AG08395 (cell line): ENCODE data around the gene ANKRD34A.

Experiments used
- DNase-seq: peaks from one replicate; pipeline ENCODE4 v3.0.0; 2012; ENCODE audit warnings: mixed read lengths, low spot score

ANKRD34A gene

DNA sequence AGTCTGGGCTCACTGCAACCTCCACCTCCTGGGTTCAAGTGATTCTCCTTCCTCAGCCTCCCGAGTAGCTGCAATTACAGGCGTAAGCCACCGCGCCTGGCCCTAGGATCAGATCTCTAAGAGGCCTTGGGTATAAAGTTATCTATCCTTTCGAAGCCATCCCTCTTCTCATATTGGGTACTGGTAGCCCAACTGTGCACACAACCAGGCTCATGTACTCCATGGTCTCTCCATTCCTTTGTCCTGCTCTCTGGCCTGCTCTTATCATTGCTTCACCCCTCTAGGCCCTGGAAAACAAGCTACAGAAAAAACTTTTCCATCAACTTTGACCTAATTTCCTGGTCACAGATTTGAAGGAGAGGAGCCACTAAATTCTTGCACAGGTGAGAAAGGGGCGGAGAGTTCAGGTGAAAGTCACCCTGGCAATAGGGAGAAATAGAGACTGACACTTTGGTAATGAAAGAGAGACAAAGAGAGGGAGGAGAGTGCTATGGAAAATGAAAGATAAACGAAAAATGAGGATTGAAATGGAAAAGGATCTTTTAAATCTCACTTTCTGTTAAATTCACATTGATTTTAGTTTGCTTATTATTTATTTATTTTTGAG lies 26.0 kb upstream of the ANKRD34A start:
- DNase-seq = no peak

DNA sequence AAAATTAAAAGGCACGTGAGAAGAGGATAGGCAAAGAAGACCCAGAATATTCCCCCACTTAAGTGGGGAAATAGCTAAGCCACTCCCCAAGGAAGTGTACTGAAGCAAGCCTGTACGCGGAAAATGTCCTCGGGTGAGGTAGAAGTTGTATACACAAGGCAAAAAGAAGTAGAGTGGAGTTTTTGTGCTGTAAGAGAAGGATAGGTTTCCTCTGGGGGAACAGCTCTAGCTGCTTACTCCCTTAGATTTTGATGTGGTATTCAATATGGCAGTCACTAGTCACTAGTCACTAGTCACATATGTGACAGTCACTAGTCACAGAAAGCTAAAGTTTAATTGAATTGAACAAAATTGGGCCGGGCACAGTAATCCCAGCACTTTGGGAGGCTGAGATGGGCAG lies 24.4 kb upstream of the ANKRD34A start:
- DNase-seq = no peak

DNA sequence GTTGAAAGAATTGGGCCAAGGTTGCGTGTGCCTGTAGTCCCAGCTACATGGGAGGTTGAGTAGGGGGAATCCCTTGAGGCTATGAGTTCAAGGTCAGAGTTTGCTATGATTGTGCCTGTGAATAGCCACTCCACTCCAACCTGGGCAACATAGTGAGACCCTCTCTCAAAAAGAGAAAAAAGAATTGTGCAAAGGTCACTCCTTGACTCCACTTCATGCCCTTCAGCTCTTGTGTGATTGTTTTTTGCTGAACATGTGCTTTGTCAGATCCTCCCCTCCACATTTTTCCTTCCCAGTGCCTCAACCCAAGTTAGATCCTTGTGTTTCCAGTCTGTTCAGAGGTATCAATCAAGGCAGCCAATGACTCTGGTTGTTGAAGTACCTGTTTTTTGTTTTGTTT lies 23.6 kb upstream of the ANKRD34A start:
- DNase-seq = no peak

DNA sequence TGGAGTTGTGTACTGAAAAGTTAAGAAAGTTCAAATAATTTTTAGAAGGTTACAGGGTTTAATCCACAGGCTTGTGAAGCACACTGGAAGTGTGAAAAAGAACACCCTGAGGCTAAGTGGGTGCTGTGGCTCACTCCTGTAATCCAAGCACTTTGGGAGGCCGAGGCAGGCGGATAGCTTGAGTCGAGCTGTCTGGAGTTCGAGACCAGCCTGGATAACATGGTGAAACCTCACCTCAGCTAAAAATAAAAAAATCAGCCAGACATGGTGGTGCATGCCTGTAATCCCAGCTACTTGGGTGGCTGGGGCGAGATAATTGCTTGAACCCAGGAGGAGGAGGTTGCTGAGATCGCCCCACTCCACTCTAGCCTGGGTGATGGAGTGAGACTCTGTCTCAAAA lies 22.2 kb upstream of the ANKRD34A start:
- no peak for DNase-seq

DNA sequence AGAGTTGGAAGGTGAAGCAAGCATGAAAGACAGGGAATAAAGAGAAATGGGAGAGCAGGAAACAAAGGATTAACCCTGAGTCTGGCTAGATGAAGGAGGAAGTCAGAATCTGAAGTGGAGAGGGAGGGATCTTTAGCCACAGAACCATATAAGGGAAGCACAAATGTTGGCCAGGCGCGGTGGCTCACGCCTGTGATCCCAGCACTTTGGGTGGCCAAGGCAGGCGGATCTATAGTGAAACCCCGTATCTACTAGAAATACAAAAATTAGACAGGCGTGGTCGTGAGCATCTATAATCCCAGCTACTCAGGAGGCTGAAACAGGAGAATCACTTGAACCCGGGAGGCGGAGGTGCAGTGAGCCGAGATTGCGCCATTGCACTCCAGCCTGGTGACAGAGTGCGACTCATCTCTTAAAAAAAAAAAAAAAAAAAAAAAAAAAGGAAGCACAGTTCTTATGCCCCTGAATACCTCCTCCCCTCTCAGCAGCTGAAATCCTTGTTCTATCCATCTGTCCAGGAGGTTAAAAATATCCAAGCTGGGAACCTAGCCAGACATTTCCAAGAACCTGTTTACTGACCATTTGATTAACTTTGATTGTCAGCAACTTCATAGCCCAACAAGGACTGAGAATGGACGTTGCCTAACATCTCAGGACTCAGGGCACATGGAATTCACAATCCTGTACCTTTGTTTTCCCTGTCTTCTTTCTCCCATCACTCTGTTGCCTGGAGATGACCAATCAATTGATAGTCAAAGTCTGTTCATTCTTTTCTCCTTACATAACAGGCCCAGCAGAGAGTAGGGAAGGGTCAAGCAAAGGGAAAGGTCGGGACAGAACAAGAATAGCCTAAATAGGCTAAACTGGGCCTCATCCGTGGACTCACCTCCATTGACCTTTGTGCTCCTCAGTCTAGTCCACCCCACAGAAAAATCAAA lies 21.4 kb upstream of the ANKRD34A start:
- DNase-seq = peak; percentile 64

DNA sequence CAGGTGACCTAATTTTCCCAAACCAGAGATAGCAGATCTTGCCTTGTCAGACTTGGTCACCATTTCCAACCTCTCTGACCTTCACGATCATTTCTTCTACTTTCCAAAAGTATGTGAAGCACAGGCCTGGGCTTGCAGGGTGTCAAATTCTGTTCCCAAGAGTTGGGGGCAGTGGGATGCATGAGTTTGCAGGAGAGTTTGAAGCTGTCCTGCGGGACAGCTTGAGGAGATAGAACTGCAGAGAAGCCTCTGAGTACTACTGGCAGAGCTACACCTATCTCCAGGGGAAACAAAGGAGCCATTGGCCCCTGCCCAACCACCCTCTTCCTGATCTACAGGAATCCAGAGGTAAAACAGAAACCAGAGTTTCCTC lies 20.7 kb upstream of the ANKRD34A start:
- DNase-seq = no peak

DNA sequence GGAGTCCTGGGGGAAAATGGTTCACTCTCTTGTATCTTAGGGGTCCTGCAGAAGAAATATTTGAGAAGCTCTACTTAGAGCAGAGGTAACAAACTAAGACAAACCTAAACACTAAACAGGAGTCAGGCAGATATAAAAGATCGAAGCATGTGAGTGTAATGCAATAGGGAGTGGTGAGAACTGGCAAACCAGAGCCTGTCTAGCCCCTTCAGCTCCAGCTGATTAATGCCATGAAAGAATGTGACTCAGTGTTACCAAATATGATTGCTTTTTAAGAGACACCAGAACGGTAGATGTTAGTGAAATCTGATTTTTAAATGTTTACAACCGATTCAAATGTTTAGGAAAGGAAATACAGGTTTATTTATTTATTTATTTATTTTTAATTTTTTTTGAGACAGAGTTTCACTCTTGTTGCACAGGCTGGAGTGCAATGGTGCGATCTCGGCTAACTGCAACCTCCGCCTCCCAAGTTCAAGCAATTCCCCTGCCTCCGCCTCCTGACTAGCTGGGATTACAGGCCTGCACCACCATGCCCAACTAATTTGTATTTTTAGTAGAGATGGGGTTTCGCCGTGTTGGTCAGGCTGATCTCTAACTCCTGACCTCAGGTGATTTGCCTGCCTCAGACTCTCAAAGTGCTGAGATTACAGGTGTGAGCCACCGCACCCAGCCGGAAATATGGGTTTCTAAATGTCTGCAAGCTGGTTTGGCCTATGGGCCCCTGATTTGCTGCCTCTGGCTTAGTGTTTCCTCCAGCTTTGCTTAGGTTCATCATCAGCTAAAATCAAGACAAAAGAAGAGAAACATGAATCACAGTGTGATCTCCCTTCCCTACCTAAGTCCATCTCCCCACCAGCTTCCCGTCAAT lies 19.8 kb upstream of the ANKRD34A start:
- DNase-seq = no peak

DNA sequence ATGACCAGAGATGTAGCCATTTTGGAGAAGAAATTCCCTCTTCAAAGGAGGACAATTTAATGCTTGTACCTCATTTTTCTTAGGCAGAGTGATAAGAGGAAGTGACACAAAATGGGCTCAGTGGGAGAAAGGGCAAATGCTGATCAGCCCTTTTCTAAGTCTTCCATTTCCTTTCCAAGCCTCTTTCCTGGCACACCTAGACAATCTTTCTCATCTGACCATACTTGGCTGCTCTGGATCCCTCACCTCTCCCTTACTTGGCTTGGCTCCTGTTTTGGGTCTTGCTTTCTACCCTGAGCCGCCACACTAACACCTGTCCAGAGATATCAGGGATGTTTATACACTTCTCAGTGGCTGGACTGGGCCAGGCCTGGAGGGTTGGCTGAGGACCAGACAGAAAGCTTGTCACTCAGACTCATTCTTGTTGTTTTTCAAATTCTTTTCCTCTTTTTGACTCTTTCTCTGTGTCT lies 18.9 kb upstream of the ANKRD34A start:
- no peak for DNase-seq

DNA sequence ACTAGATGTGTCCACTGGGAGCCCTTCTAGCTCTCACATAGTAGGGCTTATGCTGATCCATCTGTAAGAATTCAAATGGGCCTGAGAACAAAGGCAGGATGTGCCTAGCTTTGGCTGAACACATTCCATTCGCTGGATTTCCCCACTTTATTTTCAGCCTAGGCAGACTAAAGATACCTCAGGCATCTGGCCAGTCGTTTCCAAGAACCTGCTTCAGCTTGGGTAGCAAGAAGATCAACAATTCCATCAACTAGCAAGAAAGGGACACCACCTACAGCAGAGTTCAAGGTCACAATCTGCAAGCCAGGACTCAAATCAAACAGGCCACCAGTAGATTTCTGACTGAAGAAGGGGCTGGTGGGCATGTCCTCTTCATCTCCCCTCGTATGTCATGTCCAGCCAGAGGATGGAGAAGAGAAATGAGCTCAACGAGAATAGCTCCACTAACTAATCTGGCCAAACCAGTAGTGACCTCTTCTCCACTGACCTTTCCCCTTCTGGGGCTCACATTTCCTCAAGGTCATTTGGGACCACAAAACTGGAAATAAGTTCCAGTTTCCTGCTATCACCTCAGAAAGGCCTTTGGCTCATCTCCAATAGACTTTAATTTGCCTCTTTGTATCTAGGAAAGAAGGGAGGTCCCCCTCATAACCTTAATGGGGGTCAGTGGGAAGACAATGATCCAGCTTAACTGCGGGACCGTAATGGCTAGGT lies 17.8 kb upstream of the ANKRD34A start:
- DNase-seq = no peak

DNA sequence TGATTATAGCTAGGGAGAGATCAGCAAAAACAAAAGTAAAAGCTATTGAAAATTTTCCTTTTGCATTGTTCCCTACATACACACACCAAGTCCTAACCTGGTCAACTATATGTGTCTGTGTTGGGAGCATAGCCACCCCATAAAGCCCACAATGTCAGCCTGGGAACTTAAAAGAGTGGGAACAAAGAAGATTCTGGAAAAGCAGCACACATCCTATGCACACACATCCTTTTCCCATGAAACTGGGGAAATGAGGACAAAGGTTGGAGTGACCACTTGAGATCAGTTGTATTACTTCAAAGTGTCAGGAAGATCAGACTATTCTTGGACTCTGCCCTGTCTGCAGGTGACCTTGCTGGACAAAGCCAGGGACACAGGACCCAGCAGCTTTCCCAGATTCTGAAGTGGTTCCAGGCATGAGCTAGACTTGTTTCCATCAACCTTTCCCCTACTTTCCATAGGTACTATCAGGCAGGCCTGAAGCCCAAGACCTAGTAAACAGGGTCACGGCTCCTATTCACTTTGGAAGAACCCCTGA lies 16.2 kb upstream of the ANKRD34A start:
- DNase-seq = no peak

DNA sequence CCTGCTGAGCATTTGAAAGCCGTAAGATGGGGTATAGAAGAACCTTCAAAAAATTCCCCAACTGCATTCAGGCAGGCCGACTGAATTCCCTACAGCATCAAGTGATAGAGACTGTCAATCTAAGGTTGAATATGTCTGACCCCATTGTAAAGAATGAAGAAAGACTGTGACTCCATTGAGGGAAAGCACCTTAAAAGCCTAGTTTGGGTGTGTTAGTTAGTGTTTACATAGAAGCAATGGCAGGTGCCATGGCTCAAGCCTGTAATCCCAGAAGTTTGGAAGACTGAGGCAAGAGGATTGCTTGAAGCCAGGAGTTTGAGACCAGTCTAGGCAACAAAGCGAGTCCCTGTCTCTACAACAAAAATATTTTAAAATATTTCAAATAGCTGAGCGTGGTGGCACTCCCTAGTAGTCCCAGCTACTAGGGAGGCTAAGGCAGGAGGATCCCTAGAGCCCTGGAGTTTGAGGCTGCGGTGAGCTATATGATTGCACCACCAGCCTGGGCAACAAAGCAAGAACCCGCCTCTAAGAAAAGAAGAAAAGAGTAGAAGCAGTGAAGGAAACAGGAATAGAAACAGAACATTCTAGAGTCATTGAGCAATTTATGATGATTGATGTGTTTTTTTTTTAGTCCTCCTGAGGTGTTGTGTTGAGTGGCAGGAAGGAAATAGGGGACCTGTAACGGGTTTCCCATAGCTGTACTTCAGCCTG lies 15.5 kb upstream of the ANKRD34A start:
- no peak for DNase-seq

DNA sequence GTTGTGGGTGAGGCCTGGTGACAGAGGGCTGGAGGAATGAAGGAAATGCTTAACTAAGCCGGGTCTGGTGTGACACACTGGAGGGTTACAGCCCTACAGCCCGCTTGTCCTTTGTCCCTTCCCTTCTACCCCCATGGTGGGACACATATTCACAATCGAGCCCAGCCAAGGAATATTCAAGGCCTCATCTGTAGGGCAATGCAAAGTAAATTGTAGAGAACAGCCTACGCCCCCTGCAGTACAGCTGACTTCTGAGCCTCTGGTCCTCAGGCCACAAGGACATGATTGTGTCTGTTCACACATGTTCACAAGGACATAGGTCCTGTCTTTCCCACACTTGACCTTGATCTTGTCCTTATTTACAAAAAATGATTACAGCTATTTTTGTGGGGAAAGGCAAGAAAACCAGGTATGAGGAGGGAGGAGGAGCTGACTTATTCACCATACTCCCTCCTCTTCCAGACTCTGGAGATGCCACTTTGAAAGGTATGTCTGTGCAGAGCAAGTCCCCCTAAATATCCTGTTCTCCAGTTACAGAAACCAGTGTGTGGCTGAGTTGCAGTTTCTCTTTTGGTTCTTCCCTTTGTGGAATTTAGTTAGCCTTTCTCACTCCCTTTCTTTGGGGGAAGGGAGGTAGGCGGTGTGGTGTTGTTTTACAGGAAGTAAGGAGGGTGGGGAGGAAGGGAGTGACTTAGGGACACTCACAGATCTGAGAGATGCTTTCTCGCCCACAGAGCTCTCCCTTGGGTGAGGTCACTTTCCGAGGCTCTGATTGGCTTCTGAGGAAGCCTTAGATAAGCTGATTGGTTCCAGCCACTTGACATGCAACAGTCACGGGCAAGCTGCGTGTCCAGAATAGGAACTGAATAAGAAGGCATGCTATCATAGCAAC lies 14.7 kb upstream of the ANKRD34A start:
- peak; percentile 97 for DNase-seq

DNA sequence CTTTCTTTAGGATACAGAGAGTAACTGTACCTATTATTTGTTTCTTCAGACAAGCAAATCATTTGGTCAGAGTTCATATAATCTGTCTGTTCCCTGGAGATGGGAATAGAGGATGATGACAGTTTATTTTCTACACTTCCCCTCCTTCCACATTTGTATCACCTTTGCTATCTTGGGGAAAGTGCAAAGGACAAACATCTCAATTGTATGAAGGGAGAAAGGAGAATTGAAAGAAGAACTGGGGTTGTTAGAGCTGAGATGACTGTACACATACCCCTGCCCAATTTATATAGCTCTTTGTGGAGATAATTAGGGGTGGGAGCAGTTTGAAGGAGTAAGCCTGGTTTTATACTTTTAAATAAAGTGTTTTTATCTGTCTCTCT lies 14.1 kb upstream of the ANKRD34A start:
- no peak for DNase-seq

DNA sequence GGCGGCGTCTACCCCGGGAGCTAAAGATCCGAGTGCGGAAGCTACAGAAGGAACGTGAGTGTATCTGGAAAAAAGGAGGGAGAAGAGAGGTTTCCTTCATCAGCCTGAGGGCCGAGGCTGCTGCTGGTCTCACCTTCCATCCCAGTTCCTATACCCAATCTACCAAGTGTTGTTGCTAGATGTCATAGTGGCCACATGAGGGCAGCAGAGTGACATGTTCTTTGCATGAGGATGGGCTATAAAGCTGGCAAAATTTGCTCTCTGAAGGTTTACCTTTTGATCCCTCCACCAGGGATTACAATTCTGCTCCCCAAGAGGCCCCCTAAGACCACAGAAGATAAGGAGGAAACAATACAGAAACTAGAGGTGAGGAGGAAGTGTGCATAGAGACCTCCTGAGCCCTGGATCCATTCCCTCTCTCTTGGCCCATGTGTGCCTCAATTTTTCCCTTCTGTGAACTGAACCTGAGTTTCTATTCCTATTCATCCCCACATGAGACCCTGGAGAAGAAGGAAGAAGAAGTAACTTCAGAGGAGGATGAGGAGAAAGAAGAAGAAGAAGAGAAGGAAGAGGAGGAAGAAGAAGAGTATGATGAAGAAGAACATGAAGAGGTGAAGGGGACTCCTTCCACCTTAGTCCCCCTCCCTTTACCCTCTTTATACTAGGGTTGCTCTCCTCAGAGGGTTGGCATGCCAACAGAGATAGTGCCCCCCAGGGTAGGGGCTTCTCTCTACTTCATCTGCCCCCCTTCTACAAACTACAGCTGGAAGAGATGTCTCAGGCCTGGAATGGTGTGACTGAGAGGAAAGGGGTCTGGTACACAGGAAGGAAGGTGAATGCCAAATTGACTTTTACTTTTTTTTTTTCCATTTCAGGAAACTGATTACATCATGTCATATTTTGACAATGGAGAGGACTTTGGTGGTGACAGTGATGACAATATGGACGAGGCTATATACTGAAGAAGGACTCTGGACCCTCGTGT lies 13.4 kb upstream of the ANKRD34A start:
- peak; percentile 80 for DNase-seq

DNA sequence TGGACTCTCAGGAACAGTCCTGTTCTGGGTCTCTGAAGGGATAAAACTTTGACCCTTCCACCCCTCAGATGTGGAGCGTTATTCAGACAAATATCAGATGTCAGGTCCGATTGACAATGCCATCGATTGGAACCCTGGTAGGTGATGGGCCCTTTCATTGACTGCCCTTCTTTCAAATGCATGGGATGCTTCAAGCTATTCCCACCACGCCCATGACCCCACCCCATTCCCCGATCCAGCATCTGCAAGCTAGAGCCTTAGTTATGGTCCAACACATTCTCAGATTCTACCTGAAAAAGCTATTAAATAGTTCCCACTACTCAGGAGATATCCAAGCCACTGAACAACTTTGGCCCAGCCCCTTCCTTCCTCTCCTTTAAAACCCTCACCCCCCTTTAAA lies 12.6 kb upstream of the ANKRD34A start:
- no peak for DNase-seq

DNA sequence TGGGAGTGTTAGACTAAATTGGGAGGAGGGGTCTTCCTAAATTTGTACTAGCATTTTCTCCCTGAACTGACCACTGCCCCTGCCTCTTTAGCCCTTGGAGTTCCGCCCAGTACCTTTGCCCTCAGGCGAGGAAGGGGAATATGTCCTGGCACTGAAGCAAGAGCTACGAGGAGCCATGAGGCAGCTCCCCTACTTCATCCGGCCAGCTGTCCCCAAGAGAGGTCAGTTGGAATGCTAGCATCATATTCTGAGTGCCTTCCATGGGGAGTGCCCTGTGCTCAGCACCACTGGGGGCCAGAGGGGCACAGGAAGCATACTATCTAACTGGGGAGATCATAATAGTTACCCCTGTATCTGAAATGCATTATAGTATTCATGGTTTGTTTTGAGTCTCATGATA lies 10.8 kb upstream of the ANKRD34A start:
- DNase-seq = no peak

DNA sequence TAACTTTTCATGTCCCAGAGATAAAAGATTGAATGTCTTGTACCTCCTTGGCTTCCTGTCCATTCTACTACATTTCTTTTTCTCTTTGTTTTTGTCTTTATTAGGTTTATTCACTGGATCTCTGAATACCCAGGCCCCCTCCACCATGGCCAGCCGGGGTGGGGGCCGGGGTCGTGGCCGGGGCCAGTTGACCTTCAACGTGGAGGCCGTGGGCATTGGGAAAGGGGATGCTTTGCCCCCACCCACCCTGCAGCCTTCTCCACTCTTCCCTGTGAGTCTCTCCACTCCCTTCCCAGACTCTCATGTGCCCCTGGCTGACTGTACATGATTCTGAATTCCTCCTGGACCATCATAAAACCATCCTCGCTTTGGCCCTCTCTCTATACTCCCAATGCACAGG lies 10.3 kb upstream of the ANKRD34A start:
- no peak for DNase-seq

DNA sequence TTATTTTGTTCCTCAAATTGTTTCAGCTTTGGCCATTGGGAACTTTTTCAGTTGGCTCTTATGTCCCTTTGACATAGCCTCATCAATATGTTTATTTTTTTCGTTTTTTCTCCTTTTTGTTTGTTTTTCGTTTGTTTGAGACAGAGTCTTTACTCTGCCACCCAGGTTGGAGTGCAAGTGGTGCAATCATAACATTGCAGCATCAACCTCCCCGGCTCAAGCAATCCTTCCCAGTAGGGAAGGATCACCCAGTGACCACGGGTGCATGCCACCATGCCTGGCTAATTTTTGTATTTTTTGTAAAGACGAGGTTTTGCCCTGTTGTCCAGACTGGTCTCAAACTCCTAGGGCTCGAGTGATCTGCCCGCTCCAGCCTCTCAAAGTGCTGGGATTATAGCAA lies 8.2 kb upstream of the ANKRD34A start:
- no peak for DNase-seq

DNA sequence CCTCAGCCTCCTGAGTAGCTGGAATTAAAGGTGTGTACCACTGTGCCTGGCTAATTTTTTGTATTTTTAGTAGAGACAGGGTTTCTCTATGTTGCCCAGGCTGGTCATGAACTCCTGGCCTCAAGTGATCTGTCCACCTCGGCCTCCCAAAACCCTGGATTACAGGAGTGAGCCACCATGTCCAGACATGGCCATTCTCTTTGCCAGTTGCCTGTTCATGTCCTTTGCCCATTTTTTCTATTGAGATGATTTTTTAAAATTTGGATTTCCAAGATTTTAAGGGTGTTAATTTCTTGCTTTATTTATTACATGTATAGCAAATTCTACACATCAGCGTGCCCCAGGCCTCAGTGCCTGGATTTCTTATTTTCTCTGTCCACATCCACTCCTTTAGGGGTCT lies 2.9 kb upstream of the ANKRD34A start:
- no peak for DNase-seq
